UCSD-AML1 (cell line): ENCODE data around the gene ARMC2.
"Not testable (repeated sequence)": the region's sequence is repeated elsewhere in the genome, so short reads cannot be mapped to it uniquely, and the experiment has no call there.

ENCODE experiments used
- DNase-seq: peaks from one replicate; lab custom pipeline; 2025; ENCODE audit not compliant: unreplicated experiment; lab: John Stamatoyannopoulos, UW

The ARMC2 gene

GRCh38 chr6:108870357-108870756 is 22.1 kb downstream of the ARMC2 start:
- no peak for DNase-seq

- DNase-seq: no peak
Observed at GRCh38 chr6:108872141-108872557, 23.9 kb downstream of the ARMC2 start.

- no peak for DNase-seq
Observed at GRCh38 chr6:108872575-108872974, 24.4 kb downstream of the ARMC2 start.

- DNase-seq: no peak
Observed at GRCh38 chr6:108873251-108873650, 25.0 kb downstream of the ARMC2 start.

- DNase-seq: no peak
Observed at GRCh38 chr6:108873971-108874370, 25.7 kb downstream of the ARMC2 start.

GRCh38 chr6:108874470-108875160 is 26.4 kb downstream of the ARMC2 start:
- DNase-seq: no peak

GRCh38 chr6:108875161-108875555 is 26.9 kb downstream of the ARMC2 start:
- no peak for DNase-seq

- no peak for DNase-seq
Observed at GRCh38 chr6:108877046-108877751, 29.0 kb downstream of the ARMC2 start.

- DNase-seq: no peak
Observed at GRCh38 chr6:108878942-108879341, 30.7 kb downstream of the ARMC2 start.

GRCh38 chr6:108883172-108883571 is 35.0 kb downstream of the ARMC2 start:
- no peak for DNase-seq

GRCh38 chr6:108884211-108885059 is 36.2 kb downstream of the ARMC2 start:
- no peak for DNase-seq

GRCh38 chr6:108888052-108888451 is 39.8 kb downstream of the ARMC2 start:
- no peak for DNase-seq

- DNase-seq: no peak
Observed at GRCh38 chr6:108888745-108889144, 40.5 kb downstream of the ARMC2 start.

GRCh38 chr6:108890898-108891297 is 42.7 kb downstream of the ARMC2 start:
- DNase-seq: not testable (repeated sequence)

GRCh38 chr6:108895571-108895970 is 47.3 kb downstream of the ARMC2 start:
- no peak for DNase-seq

GRCh38 chr6:108896111-108896661 is 48.0 kb downstream of the ARMC2 start:
- no peak for DNase-seq

- DNase-seq: no peak
Observed at GRCh38 chr6:108897371-108897770, 49.1 kb downstream of the ARMC2 start.

GRCh38 chr6:108902382-108902792 is 54.2 kb downstream of the ARMC2 start:
- peak; percentile 30 for DNase-seq

GRCh38 chr6:108903796-108904195 is 55.6 kb downstream of the ARMC2 start:
- DNase-seq: no peak

GRCh38 chr6:108904741-108905140 is 56.5 kb downstream of the ARMC2 start:
- DNase-seq: no peak

- DNase-seq: no peak
Observed at GRCh38 chr6:108914235-108915022, 66.2 kb downstream of the ARMC2 start.
